ENCODE results near the gene KLF15. TPM values are rescaled to one million over a fixed set of nuclear protein-coding genes. Genes with fewer than 3 reads are reported as not detected.

Gene KLF15
- total RNA-seq, 1 donor from 2014 or later = 44.6 TPM

DNA sequence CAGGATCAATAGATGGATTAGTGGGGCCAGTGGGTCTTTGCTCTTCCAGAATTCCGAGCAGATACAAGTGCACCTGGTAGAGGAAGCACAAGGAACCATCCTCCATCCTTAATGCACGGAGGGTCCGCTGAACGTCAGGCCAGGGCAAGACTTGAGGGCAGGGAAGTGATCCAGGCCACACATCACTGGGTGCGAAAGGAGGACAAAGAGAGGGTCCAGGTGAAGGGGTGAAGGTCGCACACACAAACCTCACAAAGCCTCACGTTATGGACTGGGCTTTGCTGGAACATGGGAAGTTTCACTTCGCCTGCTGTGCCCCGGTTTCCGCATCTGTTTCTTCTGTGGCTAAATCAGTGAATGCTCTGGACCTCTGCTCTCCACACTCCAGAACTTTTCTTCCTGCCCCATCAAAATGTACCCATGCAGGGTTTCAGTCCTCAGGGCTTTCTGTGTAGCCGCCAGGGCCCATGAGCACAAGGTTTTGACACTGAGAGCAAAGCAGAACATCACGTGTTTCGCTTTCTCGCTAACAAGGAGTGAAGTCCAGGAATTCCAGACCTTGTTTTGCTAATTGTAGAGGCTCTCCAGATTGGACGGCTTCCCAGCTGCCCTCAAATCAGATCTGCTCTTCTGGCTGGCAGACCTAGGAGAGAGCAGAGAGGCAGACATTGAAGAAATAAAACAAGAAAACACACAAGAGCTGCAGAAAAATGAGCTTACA lies 56.3 kb downstream of the KLF15 start:
- Histone ChIP-seq H3K4me3 (no peak overlapping the region), H3K4me1 (no peaks in the 10 kb centered on the region), H3K27me3 (no peaks in the 10 kb centered on the region), H3K36me3 (no peaks in the 10 kb centered on the region), H3K9me3 (peaks cover 5% of the 10 kb centered on the region), H3K27ac (peak overlapping the region; percentile 32)
- peak; percentile 93 for ATAC-seq
- intact Hi-C loops (cut with DNase I) = no loop called here
- TF ChIP-seq, protein P1, sequence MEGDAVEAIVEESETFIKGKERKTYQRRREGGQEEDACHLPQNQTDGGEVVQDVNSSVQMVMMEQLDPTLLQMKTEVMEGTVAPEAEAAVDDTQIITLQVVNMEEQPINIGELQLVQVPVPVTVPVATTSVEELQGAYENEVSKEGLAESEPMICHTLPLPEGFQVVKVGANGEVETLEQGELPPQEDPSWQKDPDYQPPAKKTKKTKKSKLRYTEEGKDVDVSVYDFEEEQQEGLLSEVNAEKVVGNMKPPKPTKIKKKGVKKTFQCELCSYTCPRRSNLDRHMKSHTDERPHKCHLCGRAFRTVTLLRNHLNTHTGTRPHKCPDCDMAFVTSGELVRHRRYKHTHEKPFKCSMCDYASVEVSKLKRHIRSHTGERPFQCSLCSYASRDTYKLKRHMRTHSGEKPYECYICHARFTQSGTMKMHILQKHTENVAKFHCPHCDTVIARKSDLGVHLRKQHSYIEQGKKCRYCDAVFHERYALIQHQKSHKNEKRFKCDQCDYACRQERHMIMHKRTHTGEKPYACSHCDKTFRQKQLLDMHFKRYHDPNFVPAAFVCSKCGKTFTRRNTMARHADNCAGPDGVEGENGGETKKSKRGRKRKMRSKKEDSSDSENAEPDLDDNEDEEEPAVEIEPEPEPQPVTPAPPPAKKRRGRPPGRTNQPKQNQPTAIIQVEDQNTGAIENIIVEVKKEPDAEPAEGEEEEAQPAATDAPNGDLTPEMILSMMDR (IDR thresholded peaks at IDR 0.05) = no peak
- peak; percentile 77 for DNase-seq

- Histone ChIP-seq H3K36me3 (no peaks in the 10 kb centered on the region), H3K9me3 (peaks cover 5% of the 10 kb centered on the region), H3K27me3 (no peaks in the 10 kb centered on the region), H3K4me3 (no peak overlapping the region), H3K27ac (no peak overlapping the region), H3K4me1 (no peaks in the 10 kb centered on the region)
- TF ChIP-seq, protein P1 (IDR thresholded peaks at IDR 0.05) = no peak
- peak; percentile 55 for DNase-seq
- intact Hi-C loops (cut with DNase I) = no loop called here
- peak; percentile 31 for ATAC-seq
Measured at GRCh38 chr3:126300001-126300760, 57.0 kb downstream of the KLF15 start.

DNA sequence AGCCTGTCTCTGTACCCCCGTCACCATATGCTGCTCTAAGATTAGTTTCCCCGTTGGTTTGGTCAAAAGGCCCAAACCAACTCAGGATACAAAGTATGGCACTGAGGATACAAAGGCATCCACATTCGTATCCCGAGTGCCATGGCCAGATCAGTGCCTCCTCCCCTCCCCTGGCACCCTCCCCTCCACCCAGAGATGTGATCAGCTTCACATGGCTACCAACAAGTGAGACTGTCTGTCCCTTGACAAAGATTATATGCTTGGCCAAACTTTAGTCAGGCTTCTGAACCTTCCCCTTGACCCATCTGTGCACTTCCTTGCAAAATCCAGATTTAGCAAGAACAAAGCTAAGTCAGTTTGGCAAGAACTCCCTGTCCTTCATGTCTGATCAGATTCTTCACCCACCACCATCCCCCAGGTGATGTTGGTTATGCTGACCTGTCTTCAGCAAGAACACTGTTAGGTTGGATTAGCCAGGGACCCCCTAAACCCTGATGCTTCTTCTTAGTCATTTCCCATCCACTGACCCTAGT lies 61.7 kb downstream of the KLF15 start:
- DNase-seq (no peak), ATAC-seq (no peak)
- Histone ChIP-seq H3K27me3 (no peaks in the 10 kb centered on the region), H3K36me3 (no peaks in the 10 kb centered on the region), H3K9me3 (peaks cover 5% of the 10 kb centered on the region), H3K4me1 (peaks cover 12% of the 10 kb centered on the region), H3K27ac (no peak overlapping the region), H3K4me3 (no peak overlapping the region)
- intact Hi-C loops (cut with DNase I) = no loop called here
- TF ChIP-seq, protein P1 (IDR thresholded peaks at IDR 0.05) = no peak

DNA sequence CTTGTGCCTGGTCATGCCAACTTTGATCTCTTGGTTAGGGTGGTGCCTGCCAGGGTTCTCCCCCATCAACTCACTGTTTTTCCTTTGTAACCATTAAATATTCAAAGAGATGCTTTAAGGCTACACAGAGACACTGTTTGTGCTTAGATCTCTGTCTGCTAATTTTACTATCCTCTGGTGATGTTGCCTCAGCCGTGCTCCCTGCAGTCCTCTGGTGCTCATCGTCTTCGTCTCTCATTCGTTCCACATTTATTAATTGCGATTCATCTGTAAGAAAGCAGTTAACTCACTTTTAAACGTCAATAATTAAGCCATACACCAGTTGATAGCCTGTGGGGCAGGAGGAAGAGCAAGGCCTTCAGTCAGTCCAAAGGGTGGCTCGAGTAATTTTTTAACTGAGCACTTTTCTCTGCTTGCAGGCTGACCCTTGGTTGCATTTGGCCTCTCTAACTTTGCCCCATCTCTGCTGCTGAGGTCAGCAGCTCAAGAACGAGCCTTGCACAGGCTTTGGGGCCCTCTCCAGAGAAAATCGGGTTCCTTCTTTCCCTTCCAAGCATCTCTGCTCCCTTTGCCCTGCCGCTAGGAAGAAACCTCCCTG lies 62.9 kb downstream of the KLF15 start:
- DNase-seq (no peak), ATAC-seq (no peak)
- H3K36me3 ChIP-seq = no peaks in the 10 kb centered on the region
- H3K27me3 ChIP-seq = no peaks in the 10 kb centered on the region
- TF ChIP-seq, protein P1 (IDR thresholded peaks at IDR 0.05) = no peak
- intact Hi-C loops (cut with DNase I) = no loop called here
- H3K27ac ChIP-seq = no peak overlapping the region
- H3K9me3 ChIP-seq = peaks cover 5% of the 10 kb centered on the region
- peaks cover 12% of the 10 kb centered on the region for H3K4me1 ChIP-seq
- no peak overlapping the region for H3K4me3 ChIP-seq

- Histone ChIP-seq H3K4me1 (peaks cover 13% of the 10 kb centered on the region), H3K9me3 (peaks cover 5% of the 10 kb centered on the region), H3K4me3 (no peak overlapping the region), H3K27me3 (no peaks in the 10 kb centered on the region), H3K36me3 (no peaks in the 10 kb centered on the region), H3K27ac (peak overlapping the region; percentile 60)
- ATAC-seq = peak; percentile 92
- TF ChIP-seq, protein P1 (IDR thresholded peaks at IDR 0.05) = no peak
- DNase-seq = peak; percentile 83
- intact Hi-C loops (cut with DNase I) = no loop called here
Measured at GRCh38 chr3:126293370-126294082, 63.7 kb downstream of the KLF15 start.
